Mesendoderm (in vitro differentiated cells): ENCODE measurements around the gene RABGAP1.
A peak's percentile ranks its signal among the peaks of the same experiment; 100 is the strongest.

ENCODE experiments used
- DNase-seq: peaks from one replicate; pipeline ENCODE4 v3.0.0; 2013
- H2AK5ac ChIP-seq: 2 replicates; pipeline ENCODE4 v1.6.1; 2013; ENCODE audit warnings: low read length, inconsistent platforms
- H2BK120ac ChIP-seq: 2 replicates; pipeline ENCODE4 v1.6.1; 2013; ENCODE audit warnings: low read depth, mild to moderate bottlenecking, low read length, moderate library complexity, mixed read lengths
- H2BK15ac ChIP-seq: replicated peaks from 2 replicates; pipeline ENCODE4 v1.6.1; 2013; ENCODE audit warnings: low read depth, mild to moderate bottlenecking, moderate library complexity
- H2BK5ac ChIP-seq: 2 replicates; pipeline ENCODE4 v1.6.1; 2013; ENCODE audit warnings: low read length, inconsistent platforms
- H3K18ac ChIP-seq: 2 replicates; pipeline ENCODE4 v1.6.1; 2013; ENCODE audit warnings: mild to moderate bottlenecking, low read length, mixed read lengths
- H3K23ac ChIP-seq: one replicate; pipeline ENCODE4 v1.6.1; 2013; ENCODE audit warnings: low read length
- H3K27ac ChIP-seq: 2 replicates; pipeline ENCODE4 v1.5.1; 2013; ENCODE audit warnings: low read depth, mild to moderate bottlenecking, inconsistent platforms, low read length, moderate library complexity
- H3K27me3 ChIP-seq: 2 replicates; pipeline ENCODE4 v1.6.1; 2013; ENCODE audit warnings: low read length, control low read depth, mild to moderate bottlenecking, inconsistent platforms; ENCODE audit not compliant: insufficient read depth, poor library complexity
- H3K36me3 ChIP-seq: 2 replicates; pipeline ENCODE4 v1.6.1; 2013; ENCODE audit warnings: low read length, inconsistent platforms; ENCODE audit not compliant: control insufficient read depth, insufficient read depth
- H3K4ac ChIP-seq: one replicate; pipeline ENCODE4 v1.6.1; 2013; ENCODE audit warnings: low read depth, mild to moderate bottlenecking, low read length, moderate library complexity
- H3K4me1 ChIP-seq: 2 replicates; pipeline ENCODE4 v1.6.1; 2013; ENCODE audit warnings: low read depth, low read length, inconsistent platforms; ENCODE audit not compliant: control insufficient read depth
- H3K4me2 ChIP-seq: 2 replicates; pipeline ENCODE4 v1.6.1; 2013; ENCODE audit warnings: low read length
- H3K4me3 ChIP-seq: 2 replicates; pipeline ENCODE4 v1.5.1; 2013; ENCODE audit warnings: mild to moderate bottlenecking, low read length
- H3K56ac ChIP-seq: one replicate; pipeline ENCODE4 v1.6.1; 2013; ENCODE audit warnings: low read length
- H3K79me1 ChIP-seq: 2 replicates; pipeline ENCODE4 v1.6.1; 2013; ENCODE audit warnings: low read length, inconsistent platforms
- H3K79me2 ChIP-seq: 2 replicates; pipeline ENCODE4 v1.6.1; 2013; ENCODE audit warnings: mild to moderate bottlenecking, low read length; ENCODE audit not compliant: control insufficient read depth, insufficient read depth
- H3K9ac ChIP-seq: 2 replicates; pipeline ENCODE4 v1.6.1; 2013; ENCODE audit warnings: low read length, inconsistent platforms
- H4K5ac ChIP-seq: one replicate; pipeline ENCODE4 v1.6.1; 2013; ENCODE audit warnings: low read length
- H4K8ac ChIP-seq: one replicate; pipeline ENCODE4 v1.6.1; 2013; ENCODE audit warnings: low read depth, mild to moderate bottlenecking, control low read depth, low read length, moderate library complexity
- WGBS: extraction: QIAGEN DNeasy Blood & Tissue Kit; methylation state at CpG from one replicate; pipeline ENCODE4 v1.1.7; 2013; ENCODE audit warnings: low lambda C conversion rate, missing lambda C conversion rate; ENCODE audit not compliant: insufficient coverage; ENCODE audit errors: extremely low coverage; 5-methylcytosine and 5-hydroxymethylcytosine counted together

RABGAP1 gene

DNA sequence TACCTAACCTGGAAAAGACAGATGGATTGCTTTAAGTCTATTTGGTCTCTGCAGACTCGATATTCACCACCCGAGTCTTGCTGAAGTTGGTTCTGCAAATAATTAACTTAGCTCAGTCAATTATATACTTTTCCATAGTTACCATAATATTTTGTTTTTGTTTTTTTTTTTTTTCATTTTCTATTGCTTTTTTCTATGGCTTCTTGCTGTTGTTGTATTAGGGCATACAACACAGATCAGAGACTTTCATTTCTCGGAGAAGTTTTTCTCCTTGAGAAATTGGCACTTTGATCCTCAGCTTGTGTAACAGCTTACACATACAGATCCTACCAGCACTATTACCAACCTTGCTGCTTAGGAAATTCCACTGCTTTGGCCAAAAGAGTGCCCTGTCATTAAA lies 180.6 kb downstream of the RABGAP1 start:
- Histone ChIP-seq H3K27me3 (no peaks in the 10 kb centered on the region), H3K56ac (no peak overlapping the region), H3K79me2 (no peaks in the 10 kb centered on the region), H2BK15ac (no peak overlapping the region), H4K5ac (no peak overlapping the region), H3K36me3 (no peaks in the 10 kb centered on the region), H3K4me1 (no peaks in the 10 kb centered on the region), H2BK5ac (no peak overlapping the region), H2AK5ac (no peak overlapping the region), H3K9ac (no peak overlapping the region), H3K79me1 (no peaks in the 10 kb centered on the region), H3K4ac (no peak overlapping the region), H3K4me3 (no peak overlapping the region), H3K4me2 (no peak overlapping the region), H2BK120ac (no peak overlapping the region), H4K8ac (no peak overlapping the region), H3K18ac (no peak overlapping the region), H3K23ac (no peak overlapping the region), H3K27ac (no peak overlapping the region)
- DNase-seq = no peak
- no CpG with 5 or more reads among the region's 3 CpGs for WGBS

DNA sequence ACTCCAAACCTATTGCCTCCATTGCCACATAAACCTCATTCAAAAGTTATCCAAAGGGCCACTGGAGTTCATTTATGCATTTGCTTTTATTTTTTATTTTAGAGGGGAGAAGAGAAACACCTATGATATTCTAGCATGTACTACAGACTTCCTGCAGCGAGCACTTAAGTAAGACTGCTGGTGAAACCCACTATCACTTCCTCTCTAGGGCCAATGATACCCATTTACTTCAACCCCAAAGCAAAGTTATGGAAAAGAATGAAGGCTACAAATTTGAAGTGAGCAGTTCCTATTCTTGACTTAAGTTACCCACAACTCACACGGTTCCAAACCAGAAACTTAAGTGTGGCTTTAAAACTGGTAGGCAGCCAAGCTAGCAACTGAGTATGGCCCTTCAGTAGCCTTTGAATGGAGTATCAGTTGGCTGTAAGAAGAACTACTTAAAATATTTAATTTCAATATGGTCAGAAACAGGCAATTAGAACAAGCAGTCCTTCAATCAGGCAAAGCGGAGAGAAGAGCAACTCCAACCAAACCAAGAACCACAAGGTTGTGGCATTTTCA lies 186.8 kb downstream of the RABGAP1 start:
- Histone ChIP-seq H3K4me2 (no peak overlapping the region), H4K5ac (no peak overlapping the region), H3K9ac (no peak overlapping the region), H3K4ac (no peak overlapping the region), H2BK120ac (no peak overlapping the region), H2BK5ac (no peak overlapping the region), H3K79me1 (no peaks in the 10 kb centered on the region), H3K27me3 (no peaks in the 10 kb centered on the region), H3K79me2 (no peaks in the 10 kb centered on the region), H3K27ac (no peak overlapping the region), H3K4me3 (no peak overlapping the region), H3K56ac (no peak overlapping the region), H3K36me3 (no peaks in the 10 kb centered on the region), H3K4me1 (no peaks in the 10 kb centered on the region), H2AK5ac (no peak overlapping the region), H3K23ac (no peak overlapping the region), H2BK15ac (no peak overlapping the region), H3K18ac (no peak overlapping the region), H4K8ac (no peak overlapping the region)
- no peak for DNase-seq
- no CpG with 5 or more reads among the region's 3 CpGs for WGBS

DNA sequence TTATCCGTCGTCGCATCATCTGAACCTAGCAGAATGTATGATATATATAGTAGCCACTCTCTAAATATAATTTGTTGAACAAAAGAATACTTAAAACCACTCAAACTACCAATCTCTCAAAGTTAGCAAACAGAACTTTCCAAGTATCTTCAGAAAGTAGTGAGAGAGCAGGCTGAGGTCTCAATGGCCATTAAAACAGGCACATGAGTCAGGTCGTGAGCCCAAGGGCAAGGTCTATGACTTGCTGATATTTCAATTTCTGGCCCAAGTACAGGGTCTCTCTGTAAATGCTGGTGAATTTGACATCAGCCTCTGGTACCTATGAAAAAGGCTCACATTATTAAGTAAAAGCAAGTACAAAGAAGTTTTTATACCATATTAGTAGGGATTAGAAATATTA lies 187.8 kb downstream of the RABGAP1 start:
- Histone ChIP-seq H3K4me2 (no peak overlapping the region), H3K4me3 (no peak overlapping the region), H3K4me1 (no peaks in the 10 kb centered on the region), H3K18ac (no peak overlapping the region), H4K5ac (no peak overlapping the region), H2AK5ac (no peak overlapping the region), H4K8ac (no peak overlapping the region), H3K23ac (no peak overlapping the region), H3K27me3 (no peaks in the 10 kb centered on the region), H3K79me2 (no peaks in the 10 kb centered on the region), H3K27ac (no peak overlapping the region), H3K4ac (no peak overlapping the region), H2BK15ac (no peak overlapping the region), H2BK5ac (no peak overlapping the region), H3K9ac (no peak overlapping the region), H3K79me1 (no peaks in the 10 kb centered on the region), H3K36me3 (no peaks in the 10 kb centered on the region), H2BK120ac (no peak overlapping the region), H3K56ac (no peak overlapping the region)
- WGBS = no CpG with 5 or more reads among the region's 4 CpGs
- DNase-seq = no peak

DNA sequence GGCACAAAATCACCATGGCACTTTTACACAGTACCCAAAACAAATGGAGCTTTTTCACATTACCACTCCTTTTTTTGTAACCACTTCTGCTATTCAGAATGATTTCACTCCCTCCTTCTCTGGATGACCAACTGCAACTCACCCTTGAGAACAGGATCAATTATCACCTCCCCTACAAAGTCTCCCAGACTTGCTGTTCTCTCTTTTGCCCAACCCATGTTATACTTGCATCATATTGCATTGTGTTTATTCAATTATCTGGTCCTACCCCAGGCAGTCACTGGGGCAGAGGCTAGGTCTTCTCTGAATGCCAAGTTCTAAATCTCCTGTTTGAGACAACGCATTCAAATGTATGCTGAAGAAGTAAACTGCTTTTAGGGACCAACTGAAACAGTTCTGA lies 188.6 kb downstream of the RABGAP1 start:
- no peak overlapping the region for H2BK5ac ChIP-seq
- no peak overlapping the region for H2BK15ac ChIP-seq
- no peak overlapping the region for H2BK120ac ChIP-seq
- no peak overlapping the region for H3K56ac ChIP-seq
- no peaks in the 10 kb centered on the region for H3K4me1 ChIP-seq
- H4K8ac ChIP-seq = no peak overlapping the region
- no peaks in the 10 kb centered on the region for H3K36me3 ChIP-seq
- H3K79me1 ChIP-seq = no peaks in the 10 kb centered on the region
- H3K4me2 ChIP-seq = no peak overlapping the region
- DNase-seq = no peak
- no peak overlapping the region for H3K23ac ChIP-seq
- H3K4me3 ChIP-seq = no peak overlapping the region
- no CpG with 5 or more reads among the region's 1 CpG for WGBS
- no peak overlapping the region for H4K5ac ChIP-seq
- no peaks in the 10 kb centered on the region for H3K27me3 ChIP-seq
- H3K18ac ChIP-seq = no peak overlapping the region
- H3K27ac ChIP-seq = no peak overlapping the region
- H3K79me2 ChIP-seq = no peaks in the 10 kb centered on the region
- no peak overlapping the region for H3K4ac ChIP-seq
- no peak overlapping the region for H3K9ac ChIP-seq
- H2AK5ac ChIP-seq = no peak overlapping the region

DNA sequence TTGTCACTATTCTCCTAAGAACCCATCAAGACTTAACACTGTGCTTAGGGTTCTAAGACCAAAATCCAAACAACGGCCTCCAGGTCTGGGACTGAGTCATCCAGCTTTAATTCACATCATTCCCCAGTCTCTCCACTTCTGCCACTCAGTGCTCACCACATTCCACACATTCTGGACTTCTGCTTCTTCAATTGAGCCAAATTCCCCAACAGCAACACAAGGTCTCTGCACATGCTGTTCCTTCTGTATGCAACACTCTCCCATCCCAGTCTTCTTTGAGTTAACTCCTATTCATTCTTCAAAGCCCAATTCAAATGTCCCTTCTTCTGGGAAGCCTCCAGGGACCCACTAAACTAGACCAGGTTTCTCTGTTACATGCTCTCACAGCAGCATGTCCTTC lies 190.4 kb downstream of the RABGAP1 start:
- Histone ChIP-seq H4K5ac (no peak overlapping the region), H3K4me2 (no peak overlapping the region), H3K27ac (no peak overlapping the region), H2AK5ac (no peak overlapping the region), H3K18ac (no peak overlapping the region), H3K4me1 (no peaks in the 10 kb centered on the region), H2BK15ac (no peak overlapping the region), H3K27me3 (no peaks in the 10 kb centered on the region), H2BK120ac (no peak overlapping the region), H3K4ac (no peak overlapping the region), H2BK5ac (no peak overlapping the region), H3K36me3 (no peaks in the 10 kb centered on the region), H3K79me1 (no peaks in the 10 kb centered on the region), H4K8ac (no peak overlapping the region), H3K4me3 (no peak overlapping the region), H3K23ac (no peak overlapping the region), H3K79me2 (no peaks in the 10 kb centered on the region), H3K56ac (no peak overlapping the region), H3K9ac (no peak overlapping the region)
- DNase-seq = peak; percentile 78
- WGBS = no CpG with 5 or more reads among the region's 1 CpG

DNA sequence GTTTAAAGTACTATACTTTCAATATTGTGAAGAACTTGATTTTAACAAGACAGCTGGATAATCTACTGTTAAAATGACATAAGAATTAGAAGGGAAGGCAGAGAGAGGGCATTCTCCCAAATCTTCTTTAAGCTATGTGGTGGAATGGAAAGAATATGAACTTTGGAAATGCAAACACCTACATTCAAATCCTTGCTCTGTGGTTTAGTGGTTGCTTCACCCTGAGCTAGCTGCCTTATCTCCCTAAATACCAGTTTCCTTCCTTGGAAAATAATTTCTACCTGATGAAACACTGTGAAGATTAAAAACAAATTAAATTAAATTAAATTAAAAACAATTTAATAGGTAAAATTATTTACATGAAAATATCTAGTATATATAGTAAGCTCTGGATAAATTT lies 191.2 kb downstream of the RABGAP1 start:
- Histone ChIP-seq H3K18ac (no peak overlapping the region), H3K27me3 (no peaks in the 10 kb centered on the region), H4K8ac (no peak overlapping the region), H3K79me1 (no peaks in the 10 kb centered on the region), H3K4me1 (no peaks in the 10 kb centered on the region), H2BK15ac (no peak overlapping the region), H2BK5ac (no peak overlapping the region), H2BK120ac (no peak overlapping the region), H3K4me3 (no peak overlapping the region), H3K27ac (no peak overlapping the region), H3K4ac (no peak overlapping the region), H3K79me2 (no peaks in the 10 kb centered on the region), H2AK5ac (no peak overlapping the region), H4K5ac (no peak overlapping the region), H3K4me2 (no peak overlapping the region), H3K56ac (no peak overlapping the region), H3K9ac (no peak overlapping the region), H3K23ac (no peak overlapping the region), H3K36me3 (no peaks in the 10 kb centered on the region)
- DNase-seq = no peak
